CD4-positive, alpha-beta memory T cell (primary cell): ENCODE results near the gene DGAT2L6. TPM values are rescaled to one million over a fixed set of nuclear protein-coding genes. Genes with fewer than 3 reads are reported as not detected.

Experiments used
- CTCF ChIA-PET: fragments of 350-600 bp; sonication (Branson Sonifier 250); formaldehyde crosslinking; loops from one replicate; lab custom pipeline; 2021; ENCODE audit warnings: inconsistent platforms; ENCODE audit not compliant: partially characterized antibody; lab: Charles Lee
- POLR2A ChIA-PET: fragments of 350-600 bp; sonication (Branson Sonifier 250); formaldehyde crosslinking; loops from one replicate; lab custom pipeline; 2021; ENCODE audit not compliant: partially characterized antibody; lab: Charles Lee
- DNase-seq, 5 donors: peaks; one replicate each; pipeline versions ENCODE4 v3.0.0 to v3.0.0-alpha.2; 2020 to 2022; ENCODE audit warnings: mixed read lengths in 1 of 5
- H3K27ac ChIP-seq: one replicate; pipeline ENCODE4 v1.7.0; 2013; ENCODE audit warnings: low read depth, low read length
- H3K27me3 ChIP-seq: 2 replicates; pipeline ENCODE4 v1.7.0; 2013; ENCODE audit warnings: mild to moderate bottlenecking, low read length, moderate library complexity; ENCODE audit not compliant: insufficient read depth
- H3K36me3 ChIP-seq: 2 replicates; pipeline ENCODE4 v1.7.0; 2013; ENCODE audit warnings: mild to moderate bottlenecking, low read length, moderate library complexity; ENCODE audit not compliant: insufficient read depth
- H3K4me1 ChIP-seq: 2 replicates; pipeline ENCODE4 v1.7.0; 2013; ENCODE audit warnings: mild to moderate bottlenecking, low read length, moderate library complexity; ENCODE audit not compliant: insufficient read depth
- H3K4me3 ChIP-seq, 2 donors: one replicate each; pipeline ENCODE4 v1.7.0; 2013; ENCODE audit warnings: low read length in 2 of 2, mild to moderate bottlenecking in 1 of 2
- H3K9me3 ChIP-seq, 2 donors: one replicate each; pipeline ENCODE4 v1.7.0; 2013; ENCODE audit warnings: low read length in 2 of 2, control low read depth in 1 of 2; ENCODE audit not compliant: control insufficient read depth in 1 of 2
- H3K27ac Mint-ChIP-seq, 7 donors: one replicate each; pipeline ENCODE4 v1.8.0; 2020 to 2021; ENCODE audit warnings: mixed read lengths in 7 of 7, mild to moderate bottlenecking in 6 of 7, inconsistent platforms in 3 of 7, moderate library complexity in 3 of 7
- H3K27me3 Mint-ChIP-seq, 2 donors: one replicate each; pipeline ENCODE4 v1.8.0; 2020 to 2021; ENCODE audit warnings: mixed read lengths in 2 of 2
- H3K36me3 Mint-ChIP-seq, 2 donors: one replicate each; pipeline ENCODE4 v1.8.0; 2020 to 2021; ENCODE audit warnings: mixed read lengths in 2 of 2, inconsistent platforms in 1 of 2, mild to moderate bottlenecking in 1 of 2
- H3K4me1 Mint-ChIP-seq, 4 donors: one replicate each; pipeline ENCODE4 v1.8.0; 2020 to 2021; ENCODE audit warnings: mixed read lengths in 4 of 4, mild to moderate bottlenecking in 1 of 4
- H3K4me3 Mint-ChIP-seq, 8 donors: one replicate each; pipeline ENCODE4 v1.8.0; 2020 to 2021; ENCODE audit warnings: mixed read lengths in 8 of 8, mild to moderate bottlenecking in 7 of 8, moderate library complexity in 6 of 8, inconsistent platforms in 3 of 8
- H3K9me3 Mint-ChIP-seq, 8 donors: one replicate each; pipeline ENCODE4 v1.8.0; 2020 to 2021; ENCODE audit warnings: mixed read lengths in 8 of 8, mild to moderate bottlenecking in 5 of 8, inconsistent platforms in 3 of 8, moderate library complexity in 1 of 8
- intact Hi-C: fragments of 100-400 bp; cut with micrococcal nuclease; formaldehyde crosslinking; loops from one replicate; pipeline ENCODE4 v1.15.1; 2023
- polyA plus RNA-seq, 2 donors: library from polyadenylated mRNA; unstranded; fragments of 300-500 nt; fragmentation: Illumina TruSeq; gene quantifications; one replicate each; pipeline ENCODE4 v1.2.3, GENCODE V29; 2021
- total RNA-seq, 2 experiments: library from RNA; stranded (reverse); gene quantifications; one replicate each; pipeline ENCODE4 v1.2.3, GENCODE V29; 2021

Gene DGAT2L6, protein sequence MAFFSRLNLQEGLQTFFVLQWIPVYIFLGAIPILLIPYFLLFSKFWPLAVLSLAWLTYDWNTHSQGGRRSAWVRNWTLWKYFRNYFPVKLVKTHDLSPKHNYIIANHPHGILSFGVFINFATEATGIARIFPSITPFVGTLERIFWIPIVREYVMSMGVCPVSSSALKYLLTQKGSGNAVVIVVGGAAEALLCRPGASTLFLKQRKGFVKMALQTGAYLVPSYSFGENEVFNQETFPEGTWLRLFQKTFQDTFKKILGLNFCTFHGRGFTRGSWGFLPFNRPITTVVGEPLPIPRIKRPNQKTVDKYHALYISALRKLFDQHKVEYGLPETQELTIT
- not detected for total RNA-seq
- not detected for polyA plus RNA-seq

DNA sequence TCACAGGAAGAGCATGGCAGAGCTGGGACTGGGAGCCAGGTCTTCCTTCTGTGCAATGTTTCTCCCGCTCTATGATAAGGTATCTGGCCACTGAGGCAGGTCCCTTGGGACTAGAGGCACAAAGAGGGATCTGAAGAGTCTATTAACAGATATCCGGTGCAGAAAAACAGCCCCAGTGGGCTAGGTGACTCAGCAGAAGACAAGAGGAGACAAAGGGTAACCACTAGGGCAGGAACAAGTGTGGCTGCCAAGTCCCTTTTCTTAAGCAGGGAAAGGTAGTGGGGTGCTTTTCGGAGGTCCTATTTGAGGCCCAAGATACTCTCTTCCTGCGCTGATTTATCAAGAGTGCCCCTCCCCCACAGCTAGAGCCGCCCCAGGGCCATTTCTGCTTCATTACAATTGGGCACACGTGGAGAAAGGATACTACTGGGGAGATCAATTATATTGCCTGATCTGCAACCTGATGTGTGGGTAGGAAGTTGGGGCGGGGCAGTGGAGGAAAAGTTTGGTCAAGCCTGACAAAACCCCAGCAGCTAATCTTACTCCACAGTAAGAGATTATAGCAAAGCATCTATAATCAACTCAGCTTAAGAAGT is at the start of gene DGAT2L6:
TSS of gene DGAT2L6 (plus strand) at position 546 of the 596 bp plus-strand sequence. CDS start 100 bp downstream, outside the sequence.
- CTCF ChIA-PET, result no interaction called here
- Mint-ChIP-seq H3K4me1 (no peaks in the 10 kb centered on the region), H3K36me3 (no peaks in the 10 kb centered on the region), H3K27ac (no peak within 1 kb of the TSS), H3K4me3 (no peak within 1 kb of the TSS), H3K27me3 (no peaks in the 10 kb centered on the region), H3K9me3 (no peaks in the 10 kb centered on the region)
- intact Hi-C loops, result no loop called here
- no peak within 1 kb of the TSS for H3K4me3 ChIP-seq
- H3K36me3 ChIP-seq, result no peaks in the 10 kb centered on the region
- no peaks in the 10 kb centered on the region for H3K9me3 ChIP-seq
- no peak within 1 kb of the TSS for H3K27ac ChIP-seq
- H3K27me3 ChIP-seq, result no peaks in the 10 kb centered on the region
- POLR2A ChIA-PET, result no interaction called here
- no peak for DNase-seq
- no peaks in the 10 kb centered on the region for H3K4me1 ChIP-seq

DNA sequence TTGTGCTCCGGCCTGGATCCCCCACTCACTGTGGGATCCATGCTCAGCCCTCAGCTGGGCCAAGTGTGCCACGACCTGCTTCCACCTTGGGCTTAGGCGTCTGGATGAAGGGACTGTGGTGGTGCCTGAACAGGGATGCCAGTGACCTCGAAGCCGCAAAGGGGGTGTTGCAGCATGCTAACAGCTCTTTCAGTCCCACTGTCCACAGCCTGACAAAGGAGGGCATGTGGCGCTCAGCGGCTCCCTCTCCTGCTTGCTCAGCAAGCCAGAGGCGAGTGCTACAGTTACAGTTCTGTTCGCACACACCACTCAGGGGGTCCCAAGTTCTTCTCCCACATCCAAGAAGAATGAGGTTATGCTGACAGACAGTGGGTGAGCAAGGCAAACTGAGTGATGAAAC is 49.2 kb upstream of the DGAT2L6 start:
- Histone ChIP-seq H3K36me3 (no peaks in the 10 kb centered on the region), H3K4me3 (no peak overlapping the region), H3K9me3 (no peaks in the 10 kb centered on the region), H3K27me3 (no peaks in the 10 kb centered on the region), H3K27ac (no peak overlapping the region), H3K4me1 (peaks cover 12% of the 10 kb centered on the region)
- H3K36me3 Mint-ChIP-seq, result peaks cover 0 to 2% of the 10 kb centered on the region in 2 donors
- no peak for DNase-seq
- ChIA-PET CTCF (no interaction called here), POLR2A (no interaction called here)
- H3K27me3 Mint-ChIP-seq, result no peaks in the 10 kb centered on the region
- peaks cover 0 to 6% (median 4%) of the 10 kb centered on the region in 4 donors for H3K4me1 Mint-ChIP-seq
- H3K27ac Mint-ChIP-seq, result no peak overlapping the region
- no peaks in the 10 kb centered on the region for H3K9me3 Mint-ChIP-seq
- intact Hi-C loops, result no loop called here
- H3K4me3 Mint-ChIP-seq, result no peak overlapping the region

GRCh38 chrX:70129816-70130215 is 47.5 kb upstream of the DGAT2L6 start:
- no peaks in the 10 kb centered on the region for H3K9me3 Mint-ChIP-seq
- no peak for DNase-seq
- Histone ChIP-seq H3K36me3 (peaks cover under 1% of the 10 kb centered on the region), H3K27me3 (no peaks in the 10 kb centered on the region), H3K27ac (no peak overlapping the region), H3K4me3 (no peak overlapping the region), H3K9me3 (no peaks in the 10 kb centered on the region), H3K4me1 (peaks cover 19% of the 10 kb centered on the region)
- no peaks in the 10 kb centered on the region for H3K27me3 Mint-ChIP-seq
- ChIA-PET POLR2A (no interaction called here), CTCF (interaction anchor here (1.1 kb wide), 1 partner anchor 32 kb away, joined by 4 read pairs; no protein-coding TSS in a partner anchor)
- H3K4me3 Mint-ChIP-seq, result no peak overlapping the region
- H3K27ac Mint-ChIP-seq, result no peak overlapping the region
- H3K4me1 Mint-ChIP-seq, result peaks cover 7 to 20% (median 9%) of the 10 kb centered on the region in 4 donors
- intact Hi-C loops, result loop anchor here (5.0 to 10.0 kb wide), 3 partner anchors 322 to 1625 kb away; partner anchors contain the start of gene PJA1
- H3K36me3 Mint-ChIP-seq, result peaks cover 0 to 12% of the 10 kb centered on the region in 2 donors

DNA sequence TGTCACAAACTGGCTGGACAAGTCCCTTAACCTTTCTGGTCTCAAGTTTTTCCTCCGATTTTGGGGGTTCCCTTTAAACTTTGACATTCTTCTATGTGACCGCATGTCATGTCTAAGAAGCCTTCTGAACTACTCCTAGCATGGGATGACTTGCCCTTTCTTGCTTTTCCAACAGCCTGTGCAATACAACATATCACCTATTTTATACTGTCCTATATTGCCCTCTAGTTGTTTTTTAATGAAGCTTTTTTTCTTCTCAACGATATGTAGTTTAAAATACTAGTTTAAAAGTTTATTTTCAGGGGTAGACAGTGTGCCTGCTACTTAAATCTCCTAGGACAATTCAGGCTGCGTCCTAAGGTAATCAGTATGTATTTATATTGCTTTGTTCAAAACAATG is 45.1 kb upstream of the DGAT2L6 start:
- Histone ChIP-seq H3K4me1 (peaks cover 35% of the 10 kb centered on the region), H3K4me3 (no peak overlapping the region), H3K9me3 (no peaks in the 10 kb centered on the region), H3K36me3 (peaks cover 3% of the 10 kb centered on the region), H3K27ac (no peak overlapping the region), H3K27me3 (no peaks in the 10 kb centered on the region)
- ChIA-PET CTCF (interaction anchor here (1.6 to 2.2 kb wide), 3 partner anchors 10 to 303 kb away, joined by 5 to 9 read pairs (median 7); no protein-coding TSS in a partner anchor), POLR2A (interaction anchor here (1.9 to 2.6 kb wide), 2 partner anchors 302 to 624 kb away, joined by 8 to 16 read pairs; no protein-coding TSS in a partner anchor)
- H3K27me3 Mint-ChIP-seq, result no peaks in the 10 kb centered on the region
- peak overlapping the region; percentile 5 to 79 (median 39) for H3K27ac Mint-ChIP-seq
- H3K4me3 Mint-ChIP-seq, result peak overlapping the region in 7 of 8 donors; percentile 6 to 53 (median 35)
- no peaks in the 10 kb centered on the region for H3K9me3 Mint-ChIP-seq
- intact Hi-C loops, result loop anchor here (1.0 to 10.0 kb wide), 4 partner anchors 320 to 1627 kb away; partner anchors contain the start of gene PJA1
- DNase-seq, result no peak
- H3K36me3 Mint-ChIP-seq, result peaks cover 0 to 25% of the 10 kb centered on the region in 2 donors
- H3K4me1 Mint-ChIP-seq, result peaks cover 16 to 35% (median 22%) of the 10 kb centered on the region in 4 donors

DNA sequence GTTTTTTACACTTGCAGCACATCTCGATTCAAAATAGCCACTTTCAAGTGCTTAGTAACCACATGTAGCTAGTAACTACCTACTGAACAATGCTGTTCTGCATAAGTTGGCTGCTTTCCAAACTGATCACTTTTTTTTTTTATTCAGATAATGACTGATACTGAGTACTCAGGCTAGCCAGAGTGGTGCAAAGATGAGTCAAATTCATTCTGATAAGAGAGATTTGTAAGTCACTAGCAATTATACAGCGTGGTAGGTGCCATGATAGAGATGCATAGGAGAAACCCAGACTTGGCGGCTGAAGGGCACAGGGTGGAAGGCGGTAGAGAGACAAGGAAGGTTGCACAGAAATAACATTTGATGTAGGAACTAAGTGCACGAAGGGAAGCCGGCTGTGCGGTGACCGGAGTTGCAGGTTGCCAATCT is 44.4 kb upstream of the DGAT2L6 start:
- Histone ChIP-seq H3K4me3 (peak overlapping the region; percentile 89 to 90), H3K27ac (peak overlapping the region; percentile 77), H3K4me1 (peaks cover 35% of the 10 kb centered on the region), H3K36me3 (peaks cover 3% of the 10 kb centered on the region), H3K27me3 (no peaks in the 10 kb centered on the region), H3K9me3 (no peaks in the 10 kb centered on the region)
- ChIA-PET CTCF (interaction anchor here (1.0 to 2.2 kb wide), 7 partner anchors 10 to 1305 kb away, joined by 3 to 9 read pairs (median 6); partner anchors contain the start of genes KIF4A and PDZD11), POLR2A (interaction anchor here (0.5 to 2.6 kb wide), 10 partner anchors 17 to 1968 kb away, joined by 3 to 16 read pairs (median 6); partner anchors contain the start of genes EFNB1, KIF4A, PDZD11 and PJA1)
- intact Hi-C loops, result loop anchor here (1.0 to 10.0 kb wide), 8 partner anchors 64 to 1628 kb away; partner anchors contain the start of genes EFNB1 and PJA1
- peaks cover 0 to 28% of the 10 kb centered on the region in 2 donors for H3K36me3 Mint-ChIP-seq
- H3K4me3 Mint-ChIP-seq, result peak overlapping the region; percentile 87 to 99 (median 98)
- peaks cover 16 to 38% (median 22%) of the 10 kb centered on the region in 4 donors for H3K4me1 Mint-ChIP-seq
- H3K9me3 Mint-ChIP-seq, result no peaks in the 10 kb centered on the region
- peak overlapping the region; percentile 84 to 99 (median 98) for H3K27ac Mint-ChIP-seq
- DNase-seq, result peak in 1 of 5 donors; percentile 42
- no peaks in the 10 kb centered on the region for H3K27me3 Mint-ChIP-seq

DNA sequence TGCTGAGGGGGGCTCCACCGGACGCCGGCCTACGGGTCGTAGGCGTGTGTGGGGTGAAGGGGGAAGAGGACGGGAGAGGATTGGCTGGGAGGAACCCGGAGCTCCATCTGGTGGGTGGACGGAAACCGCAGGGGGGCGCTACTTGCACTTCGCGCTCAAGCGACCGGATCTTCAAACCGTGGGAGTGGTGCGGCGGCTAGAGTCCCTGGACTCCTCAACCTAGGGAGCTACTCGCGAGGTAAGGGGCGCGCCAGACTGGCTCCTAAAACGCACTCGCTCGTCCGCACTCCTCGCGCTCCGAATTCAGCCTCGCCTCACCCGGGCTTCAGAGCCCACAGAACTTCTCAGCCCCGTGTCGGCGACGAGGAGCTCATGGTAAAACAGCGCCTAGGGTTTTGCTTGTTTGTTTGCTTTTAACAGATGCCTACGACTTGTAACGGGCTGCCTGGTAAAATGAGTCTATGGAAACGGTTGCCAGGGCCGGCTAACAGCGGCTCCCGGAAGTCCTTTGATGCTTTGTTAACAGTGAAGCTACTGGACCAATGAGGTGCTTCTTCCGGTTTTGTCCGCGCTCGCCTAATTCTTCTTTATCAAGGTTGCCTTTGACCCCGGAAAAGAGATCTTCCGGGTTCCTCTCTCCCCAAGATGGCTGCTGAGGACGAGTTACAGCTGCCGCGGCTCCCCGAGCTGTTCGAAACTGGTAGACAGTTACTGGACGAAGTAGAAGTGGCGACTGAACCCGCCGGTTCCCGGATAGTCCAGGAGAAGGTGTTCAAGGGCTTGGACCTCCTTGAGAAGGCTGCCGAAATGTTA is 43.8 kb upstream of the DGAT2L6 start, which contains the start of gene IGBP1:
TSS of gene IGBP1 (plus strand) at position 145 of the 813 bp plus-strand sequence. CDS start at position 646, 501 bp downstream.
- no peaks in the 10 kb centered on the region for H3K27me3 ChIP-seq
- H3K4me3 ChIP-seq, result peak within 1 kb of the TSS; percentile 89 to 90
- Mint-ChIP-seq H3K4me1 (peaks cover 16 to 38% (median 22%) of the 10 kb centered on the region in 4 donors), H3K4me3 (peak within 1 kb of the TSS; percentile 87 to 99 (median 98)), H3K27me3 (no peaks in the 10 kb centered on the region), H3K9me3 (no peaks in the 10 kb centered on the region), H3K27ac (peak within 1 kb of the TSS; percentile 84 to 99 (median 98)), H3K36me3 (peaks cover 0 to 28% of the 10 kb centered on the region in 2 donors)
- peak; percentile 78 to 94 (median 86) for DNase-seq
- ChIA-PET POLR2A (interaction anchor here (0.5 to 2.6 kb wide), 12 partner anchors 11 to 1968 kb away, joined by 3 to 16 read pairs (median 5); partner anchors contain the start of genes EFNB1, KIF4A, PDZD11 and PJA1), CTCF (interaction anchor here (0.9 to 2.2 kb wide), 9 partner anchors 9 to 1306 kb away, joined by 3 to 9 read pairs (median 5); partner anchors contain the start of genes KIF4A and PDZD11)
- H3K4me1 ChIP-seq, result peaks cover 35% of the 10 kb centered on the region
- H3K9me3 ChIP-seq, result no peaks in the 10 kb centered on the region
- intact Hi-C loops, result loop anchor here (1.0 to 10.0 kb wide), 7 partner anchors 64 to 1629 kb away; partner anchors contain the start of genes EFNB1 and PJA1
- peak within 1 kb of the TSS; percentile 77 for H3K27ac ChIP-seq
- H3K36me3 ChIP-seq, result peaks cover 3% of the 10 kb centered on the region
